ENCODE data around the gene SLC6A13.
"Not testable (repeated sequence)": the region's sequence is repeated elsewhere in the genome, so short reads cannot be mapped to it uniquely, and the experiment has no call there.

SLC6A13 gene

GRCh38 chr12:264269-264668 lies 1.6 kb upstream of the SLC6A13 start:
- DNase-seq (ENCODE audit: low read depth): no peak

GRCh38 chr12:263574-263973 lies 938 bp upstream of the SLC6A13 start:
- no peak for DNase-seq (ENCODE audit: low read depth)

GRCh38 chr12:262113-262512 lies 523 bp downstream of the SLC6A13 start:
- DNase-seq (ENCODE audit: low read depth): no peak

- DNase-seq (ENCODE audit: low read depth): no peak
Measured at GRCh38 chr12:257521-258321, 4.9 kb downstream of the SLC6A13 start.

GRCh38 chr12:256958-257357 lies 5.7 kb downstream of the SLC6A13 start:
- DNase-seq (ENCODE audit: low read depth): no peak

GRCh38 chr12:256225-256624 lies 6.4 kb downstream of the SLC6A13 start:
- no peak for DNase-seq (ENCODE audit: low read depth)

- DNase-seq (ENCODE audit: low read depth): no peak
Measured at GRCh38 chr12:254912-255311, 7.7 kb downstream of the SLC6A13 start.

GRCh38 chr12:254039-254438 lies 8.6 kb downstream of the SLC6A13 start:
- DNase-seq (ENCODE audit: low read depth): no peak

GRCh38 chr12:253116-253831 lies 9.4 kb downstream of the SLC6A13 start:
- no peak for DNase-seq (ENCODE audit: low read depth)

GRCh38 chr12:252636-253035 lies 10.0 kb downstream of the SLC6A13 start:
- no peak for DNase-seq (ENCODE audit: low read depth)

- no peak for DNase-seq (ENCODE audit: low read depth)
Measured at GRCh38 chr12:247271-247670, 15.4 kb downstream of the SLC6A13 start.

- DNase-seq (ENCODE audit: low read depth): no peak
Measured at GRCh38 chr12:243381-243780, 19.3 kb downstream of the SLC6A13 start.

- no peak for DNase-seq (ENCODE audit: low read depth)
Measured at GRCh38 chr12:242496-242895, 20.1 kb downstream of the SLC6A13 start.

GRCh38 chr12:241266-241665 lies 21.4 kb downstream of the SLC6A13 start:
- no peak for DNase-seq (ENCODE audit: low read depth)

GRCh38 chr12:240566-240965 lies 22.1 kb downstream of the SLC6A13 start:
- DNase-seq (ENCODE audit: low read depth): no peak

GRCh38 chr12:238736-239398 lies 23.8 kb downstream of the SLC6A13 start:
- DNase-seq (ENCODE audit: low read depth): no peak

GRCh38 chr12:238116-238515 lies 24.5 kb downstream of the SLC6A13 start:
- DNase-seq (ENCODE audit: low read depth): no peak

- DNase-seq (ENCODE audit: low read depth): no peak
Measured at GRCh38 chr12:237026-237815, 25.4 kb downstream of the SLC6A13 start.

GRCh38 chr12:236445-236844 lies 26.2 kb downstream of the SLC6A13 start:
- DNase-seq (ENCODE audit: low read depth): no peak

- not testable (repeated sequence) for DNase-seq (ENCODE audit: low read depth)
Measured at GRCh38 chr12:235967-236366, 26.7 kb downstream of the SLC6A13 start.

- DNase-seq (ENCODE audit: low read depth): no peak
Measured at GRCh38 chr12:234891-235415, 27.7 kb downstream of the SLC6A13 start.

- DNase-seq (ENCODE audit: low read depth): no peak
Measured at GRCh38 chr12:234019-234418, 28.6 kb downstream of the SLC6A13 start.
